DND-41 (cell line): ENCODE measurements around the gene IL4R.

Experiments
- EZH2 ChIP-seq: IDR thresholded peaks from 3 replicates; pipeline ENCODE4 v1.6.1; 2012; ENCODE audit warnings: borderline replicate concordance, low read depth, mild to moderate bottlenecking, moderate library complexity, low read length, inconsistent platforms; ENCODE audit not compliant: severe bottlenecking
- TF ChIP-seq, protein P1 (sequence below): IDR thresholded peaks from 2 replicates; pipeline ENCODE4 v1.5.1; 2012; ENCODE audit warnings: borderline replicate concordance, low read length, moderate library complexity, mild to moderate bottlenecking; ENCODE audit not compliant: poor library complexity, severe bottlenecking; ENCODE audit errors: extremely low read depth

DNA sequence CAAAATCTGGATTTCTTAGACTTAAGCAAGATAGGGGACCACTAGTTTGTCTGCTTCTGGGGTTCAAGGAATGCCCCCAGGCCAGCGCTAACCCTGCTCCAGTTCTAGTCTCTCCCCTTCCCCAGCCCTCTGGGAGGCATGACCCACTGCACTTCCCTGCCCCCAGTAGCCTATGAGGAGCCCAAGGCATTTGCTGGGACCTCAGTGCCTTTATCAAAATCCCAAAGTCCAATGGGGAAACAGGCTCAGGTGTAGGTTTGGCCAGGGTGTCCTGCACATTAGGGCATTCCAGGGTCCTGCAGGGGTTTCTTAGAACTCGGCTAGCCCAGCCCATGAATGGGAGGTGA is 1.2 kb downstream of the IL4R start:
- TF ChIP-seq, protein P1, sequence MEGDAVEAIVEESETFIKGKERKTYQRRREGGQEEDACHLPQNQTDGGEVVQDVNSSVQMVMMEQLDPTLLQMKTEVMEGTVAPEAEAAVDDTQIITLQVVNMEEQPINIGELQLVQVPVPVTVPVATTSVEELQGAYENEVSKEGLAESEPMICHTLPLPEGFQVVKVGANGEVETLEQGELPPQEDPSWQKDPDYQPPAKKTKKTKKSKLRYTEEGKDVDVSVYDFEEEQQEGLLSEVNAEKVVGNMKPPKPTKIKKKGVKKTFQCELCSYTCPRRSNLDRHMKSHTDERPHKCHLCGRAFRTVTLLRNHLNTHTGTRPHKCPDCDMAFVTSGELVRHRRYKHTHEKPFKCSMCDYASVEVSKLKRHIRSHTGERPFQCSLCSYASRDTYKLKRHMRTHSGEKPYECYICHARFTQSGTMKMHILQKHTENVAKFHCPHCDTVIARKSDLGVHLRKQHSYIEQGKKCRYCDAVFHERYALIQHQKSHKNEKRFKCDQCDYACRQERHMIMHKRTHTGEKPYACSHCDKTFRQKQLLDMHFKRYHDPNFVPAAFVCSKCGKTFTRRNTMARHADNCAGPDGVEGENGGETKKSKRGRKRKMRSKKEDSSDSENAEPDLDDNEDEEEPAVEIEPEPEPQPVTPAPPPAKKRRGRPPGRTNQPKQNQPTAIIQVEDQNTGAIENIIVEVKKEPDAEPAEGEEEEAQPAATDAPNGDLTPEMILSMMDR = no peak
- TF ChIP-seq EZH2 = no peak
